ENCODE data around the gene COPZ1.
A peak's percentile ranks its signal among the peaks of the same experiment; 100 is the strongest.

COPZ1 gene

DNA sequence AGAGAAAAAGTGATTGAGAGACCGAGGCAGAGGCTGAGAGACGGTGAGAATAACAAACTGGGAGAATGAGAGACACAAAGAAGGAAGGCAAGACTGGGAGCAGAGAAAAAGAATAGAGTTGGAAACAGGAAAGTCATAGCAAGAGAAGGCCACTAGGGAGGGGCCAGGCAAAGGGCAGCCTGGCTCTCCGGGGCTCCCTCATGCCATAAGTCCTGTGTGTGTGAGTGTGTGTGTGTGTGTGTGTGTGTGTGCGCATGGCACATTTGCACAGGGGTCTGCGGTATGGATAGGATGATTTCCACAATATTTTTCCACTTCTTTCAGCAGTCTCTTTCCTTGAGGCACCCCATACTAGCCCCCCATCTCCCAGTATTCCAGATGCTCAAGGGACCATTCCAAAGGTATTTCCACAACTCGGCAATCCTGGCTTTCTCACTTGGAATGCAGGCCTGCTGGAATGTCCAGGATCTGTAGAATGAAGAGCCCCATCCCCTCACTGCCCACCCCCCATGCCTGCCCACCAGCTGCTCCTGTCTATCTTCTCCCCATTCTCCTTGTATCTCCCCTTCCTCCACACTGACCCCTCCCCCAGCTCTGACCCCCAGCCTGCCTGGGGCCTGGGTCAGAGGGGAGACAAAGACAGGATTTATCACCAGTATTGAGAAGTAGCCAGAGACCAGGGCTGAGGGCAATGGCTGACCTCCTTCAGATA, 30.3 kb downstream of the COPZ1 start:
- no peak for DNase-seq (ENCODE audit: low read depth)
- TF ChIP-seq, protein P1, sequence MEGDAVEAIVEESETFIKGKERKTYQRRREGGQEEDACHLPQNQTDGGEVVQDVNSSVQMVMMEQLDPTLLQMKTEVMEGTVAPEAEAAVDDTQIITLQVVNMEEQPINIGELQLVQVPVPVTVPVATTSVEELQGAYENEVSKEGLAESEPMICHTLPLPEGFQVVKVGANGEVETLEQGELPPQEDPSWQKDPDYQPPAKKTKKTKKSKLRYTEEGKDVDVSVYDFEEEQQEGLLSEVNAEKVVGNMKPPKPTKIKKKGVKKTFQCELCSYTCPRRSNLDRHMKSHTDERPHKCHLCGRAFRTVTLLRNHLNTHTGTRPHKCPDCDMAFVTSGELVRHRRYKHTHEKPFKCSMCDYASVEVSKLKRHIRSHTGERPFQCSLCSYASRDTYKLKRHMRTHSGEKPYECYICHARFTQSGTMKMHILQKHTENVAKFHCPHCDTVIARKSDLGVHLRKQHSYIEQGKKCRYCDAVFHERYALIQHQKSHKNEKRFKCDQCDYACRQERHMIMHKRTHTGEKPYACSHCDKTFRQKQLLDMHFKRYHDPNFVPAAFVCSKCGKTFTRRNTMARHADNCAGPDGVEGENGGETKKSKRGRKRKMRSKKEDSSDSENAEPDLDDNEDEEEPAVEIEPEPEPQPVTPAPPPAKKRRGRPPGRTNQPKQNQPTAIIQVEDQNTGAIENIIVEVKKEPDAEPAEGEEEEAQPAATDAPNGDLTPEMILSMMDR (conservative IDR thresholded peaks at IDR 0.05; ENCODE audit: low read depth, low read length), result peak; percentile 12
- no peak overlapping the region for H3K4me3 ChIP-seq (ENCODE audit: low read depth, low read length)

DNA sequence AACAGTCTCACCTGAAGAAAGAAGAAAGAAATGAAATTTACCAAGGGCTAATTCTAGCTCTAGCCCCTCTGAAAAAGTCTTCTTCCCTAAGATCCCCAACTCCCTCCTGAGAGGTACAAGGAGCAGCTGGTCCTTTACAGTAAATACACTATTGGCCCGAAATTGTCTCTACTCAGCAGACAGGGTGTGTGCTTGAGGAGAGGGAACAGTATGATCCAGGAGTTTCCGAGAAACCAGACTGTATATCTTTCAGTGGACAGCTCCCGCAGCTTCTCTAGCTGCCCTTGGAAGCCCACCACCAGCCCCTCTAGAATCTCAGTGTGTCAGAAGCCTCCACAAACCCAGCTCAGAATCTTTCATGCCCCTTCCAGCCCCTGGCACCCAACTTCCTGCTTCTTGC, 31.3 kb downstream of the COPZ1 start:
- TF ChIP-seq, protein P1 (conservative IDR thresholded peaks at IDR 0.05; ENCODE audit: low read depth, low read length), result no peak
- DNase-seq (ENCODE audit: low read depth), result no peak

DNA sequence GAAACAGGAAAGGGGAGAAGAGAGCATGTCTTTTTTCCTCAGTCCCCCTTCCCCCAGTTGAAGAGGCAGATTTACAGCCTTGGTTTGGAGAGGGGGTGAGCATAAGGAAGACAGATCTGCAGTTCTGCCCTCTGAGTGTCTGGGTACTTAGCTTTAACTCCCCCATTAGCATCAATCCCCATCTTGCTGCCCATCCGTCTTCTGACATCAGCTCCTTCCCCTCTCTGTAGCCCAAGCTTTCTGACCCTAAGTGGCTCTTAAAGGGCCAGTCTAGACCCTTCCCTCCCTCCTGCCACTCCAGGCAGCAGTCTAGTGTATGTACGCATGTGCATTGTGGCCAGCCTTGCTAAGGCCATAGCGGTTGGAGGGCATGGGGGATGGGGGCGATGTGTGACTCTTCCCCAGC, 32.0 kb downstream of the COPZ1 start:
- H3K4me3 ChIP-seq (ENCODE audit: low read depth, low read length), result no peak overlapping the region
- DNase-seq (ENCODE audit: low read depth), result no peak
- TF ChIP-seq, protein P1 (conservative IDR thresholded peaks at IDR 0.05; ENCODE audit: low read depth, low read length), result no peak

More for the DNA sequence above, 31.3 kb downstream of the COPZ1 start:
- no peak overlapping the region for H3K4me3 ChIP-seq (ENCODE audit: low read depth, low read length)

DNA sequence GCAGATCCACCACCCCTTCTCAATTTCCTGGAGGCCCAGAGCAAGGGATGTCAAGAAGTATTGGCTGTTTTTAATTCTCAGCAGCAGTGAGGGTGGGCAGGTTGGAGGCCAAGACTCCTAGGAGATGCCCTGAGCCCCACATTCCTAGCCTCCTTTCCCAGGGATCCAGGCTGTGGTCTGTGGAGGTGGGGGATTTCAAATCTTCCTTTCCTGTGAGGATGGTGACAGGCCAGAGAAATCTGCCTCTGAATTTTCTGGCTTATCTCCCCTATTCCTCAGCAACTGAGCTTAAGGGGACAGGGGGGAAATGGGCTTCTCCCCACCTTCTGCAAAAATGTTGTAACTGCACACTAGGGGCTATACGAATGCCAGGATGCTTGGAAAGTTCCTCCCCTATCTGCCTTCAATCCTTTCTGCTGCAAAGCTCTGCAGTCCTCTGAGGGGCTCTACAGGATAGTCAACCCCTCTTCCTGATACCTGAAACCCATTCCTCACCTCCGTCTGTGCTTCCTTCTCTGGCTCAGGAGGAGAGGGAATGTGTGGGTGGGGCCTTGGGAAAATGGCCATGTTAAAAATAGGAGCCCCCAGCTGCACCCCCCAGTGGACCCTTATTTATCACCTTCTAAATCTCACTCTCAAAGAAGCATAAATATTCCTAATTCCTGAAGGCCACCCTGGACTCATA, 32.7 kb downstream of the COPZ1 start:
- peak overlapping the region; percentile 88 for H3K4me3 ChIP-seq (ENCODE audit: low read depth, low read length)
- TF ChIP-seq, protein P1 (conservative IDR thresholded peaks at IDR 0.05; ENCODE audit: low read depth, low read length), result no peak
- DNase-seq (ENCODE audit: low read depth), result no peak

DNA sequence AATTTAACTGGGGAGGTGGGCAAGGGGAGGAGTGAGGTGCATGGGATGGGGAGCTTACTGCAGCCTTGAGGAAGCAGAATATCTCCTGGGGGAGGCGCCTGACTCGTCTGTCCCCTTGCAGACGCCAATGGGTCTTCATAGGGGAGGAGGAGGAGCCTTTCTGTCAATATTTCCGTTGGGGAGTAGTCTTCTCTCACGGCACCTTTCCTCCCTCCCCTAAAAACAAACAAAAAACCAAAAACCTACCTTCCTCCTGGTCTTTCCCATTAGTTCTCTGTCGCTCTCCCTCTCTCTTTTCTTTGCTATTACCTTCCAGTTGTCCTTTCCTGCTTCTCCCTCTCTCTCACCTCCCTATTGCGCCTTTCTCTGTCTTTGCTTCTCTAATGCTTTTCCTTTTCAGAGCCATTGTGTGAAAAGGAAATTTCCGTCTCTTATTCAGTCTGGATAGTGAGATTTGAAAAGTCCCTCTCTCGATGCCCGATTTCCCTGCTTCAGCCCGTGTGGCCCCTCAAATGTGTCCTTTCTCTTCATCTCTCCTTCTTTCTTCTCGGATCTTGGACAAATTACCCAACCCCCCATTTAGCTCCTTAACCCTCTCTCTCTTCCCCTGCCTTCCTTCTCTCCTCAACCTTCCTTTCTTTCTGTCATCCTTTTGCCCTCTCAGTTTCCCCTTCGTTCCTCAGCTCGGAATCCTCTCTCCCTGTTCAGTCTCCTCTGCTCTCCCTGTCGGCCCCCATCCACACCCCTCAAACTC, 33.4 kb downstream of the COPZ1 start:
- TF ChIP-seq, protein P1 (conservative IDR thresholded peaks at IDR 0.05; ENCODE audit: low read depth, low read length), result no peak
- peak; percentile 57 for DNase-seq (ENCODE audit: low read depth)
- H3K4me3 ChIP-seq (ENCODE audit: low read depth, low read length), result peak overlapping the region; percentile 88

DNA sequence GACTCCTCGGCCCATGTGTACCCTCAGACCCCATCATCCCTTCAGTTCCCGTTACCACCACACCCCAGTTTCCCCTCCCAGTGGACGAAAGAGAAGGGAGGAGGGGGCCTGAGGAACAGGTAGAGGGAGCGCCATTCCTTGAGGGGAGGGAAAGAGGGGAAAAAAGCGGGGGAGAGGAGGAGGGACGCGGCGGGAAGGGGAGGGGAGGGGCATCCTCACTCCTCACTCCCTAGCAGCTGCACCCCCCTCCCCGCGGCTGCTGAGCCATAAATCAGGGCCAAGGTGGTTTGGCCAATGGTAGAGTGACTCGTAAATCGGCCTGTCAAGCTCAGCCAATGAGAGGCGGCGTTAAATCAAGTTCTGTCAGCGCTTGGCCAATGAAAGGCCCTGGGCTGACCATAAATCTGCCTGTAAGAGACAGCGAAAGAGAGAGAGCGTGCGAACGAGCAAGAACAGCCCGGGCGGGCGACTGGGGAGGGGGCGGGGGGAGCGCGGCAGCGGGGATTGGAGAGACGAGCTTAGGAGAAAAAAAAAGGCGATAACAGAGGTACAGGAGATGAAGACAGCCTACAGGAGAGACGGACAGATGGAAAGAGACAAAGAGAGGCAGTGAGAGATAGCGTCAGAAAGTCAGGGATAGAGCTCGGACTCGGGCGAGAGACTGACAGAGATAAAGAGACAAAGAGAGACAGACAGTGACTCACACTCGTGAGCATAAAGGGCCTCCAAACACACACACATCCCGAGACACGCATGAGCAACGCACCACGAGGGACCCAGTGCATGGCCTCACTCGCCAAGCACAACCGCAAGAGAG, 34.2 kb downstream of the COPZ1 start:
- peak; percentile 100 for DNase-seq (ENCODE audit: low read depth)
- H3K4me3 ChIP-seq (ENCODE audit: low read depth, low read length), result peak overlapping the region; percentile 88
- TF ChIP-seq, protein P1 (conservative IDR thresholded peaks at IDR 0.05; ENCODE audit: low read depth, low read length), result no peak

Measured in choroid plexus epithelial cell (primary cell).